Activated B cell treated with CpG ODN at 0.5 μM for 24 hours (primary cell): ENCODE measurements around the gene SCP2. TPM values are rescaled to one million over a fixed set of nuclear protein-coding genes. Genes with fewer than 3 reads are reported as not detected.

Experiments used
- ATAC-seq: fragments of 200-7000 bp; cut with Tn5 transposase; one replicate; pipeline ENCODE4 v1.10.0; 2021; ENCODE audit warnings: low read depth, mild to moderate bottlenecking, moderate library complexity
- CTCF ChIA-PET: fragments of 350-600 bp; sonication (Branson Sonifier 250); formaldehyde crosslinking; loops from one replicate; lab custom pipeline; 2021; ENCODE audit warnings: antibody characterized with exemption; lab: Charles Lee
- POLR2A ChIA-PET: fragments of 350-600 bp; sonication (Branson Sonifier 250); formaldehyde crosslinking; loops from one replicate; lab custom pipeline; 2021; ENCODE audit warnings: antibody characterized with exemption; lab: Charles Lee
- DNase-seq: peaks from one replicate; pipeline ENCODE4 v3.0.0; 2022
- H3K27ac Mint-ChIP-seq: one replicate; pipeline ENCODE4 v1.8.0; 2020; ENCODE audit warnings: mixed read lengths
- H3K27me3 Mint-ChIP-seq: one replicate; pipeline ENCODE4 v1.8.0; 2021; ENCODE audit warnings: mixed read lengths
- H3K36me3 Mint-ChIP-seq: one replicate; pipeline ENCODE4 v1.8.0; 2021; ENCODE audit warnings: low read depth, mixed read lengths
- H3K4me1 Mint-ChIP-seq: one replicate; pipeline ENCODE4 v1.8.0; 2021; ENCODE audit warnings: mixed read lengths
- H3K4me3 Mint-ChIP-seq: one replicate; pipeline ENCODE4 v1.8.0; 2020; ENCODE audit warnings: mild to moderate bottlenecking, mixed read lengths
- H3K9me3 Mint-ChIP-seq: one replicate; pipeline ENCODE4 v1.8.0; 2020; ENCODE audit warnings: mixed read lengths
- CTCF ChIP-seq: fragments of 200-600 bp; IDR thresholded peaks from one replicate; pipeline ENCODE4 v1.8.0; 2022; ENCODE audit warnings: antibody characterized with exemption, mild to moderate bottlenecking
- intact Hi-C: fragments of 100-400 bp; cut with micrococcal nuclease; formaldehyde crosslinking; loops from one replicate; pipeline ENCODE4 v1.15.1; 2024
- total RNA-seq: library from RNA; stranded (reverse); gene quantifications from 2 replicates; pipeline ENCODE4 v1.2.3, GENCODE V29; 2022

The SCP2 gene
- total RNA-seq, 1 donor from 2014 or later: 72.2 TPM

- no peaks in the 10 kb centered on the region for H3K27me3 Mint-ChIP-seq
- no peak for ATAC-seq
- no peaks in the 10 kb centered on the region for H3K36me3 Mint-ChIP-seq
- H3K4me1 Mint-ChIP-seq: no peaks in the 10 kb centered on the region
- no peak for DNase-seq
- ChIA-PET POLR2A (no interaction called here), CTCF (no interaction called here)
- no peaks in the 10 kb centered on the region for H3K9me3 Mint-ChIP-seq
- TF ChIP-seq CTCF: no peak
- intact Hi-C loops: no loop called here
- no peak overlapping the region for H3K4me3 Mint-ChIP-seq
- no peak overlapping the region for H3K27ac Mint-ChIP-seq
Observed at GRCh38 chr1:53089478-53090226, 162.6 kb downstream of the SCP2 start.

GRCh38 chr1:53090227-53091147, 163.4 kb downstream of the SCP2 start:
- Mint-ChIP-seq H3K9me3 (no peaks in the 10 kb centered on the region), H3K27ac (no peak overlapping the region), H3K4me1 (no peaks in the 10 kb centered on the region), H3K36me3 (no peaks in the 10 kb centered on the region), H3K4me3 (no peak overlapping the region), H3K27me3 (no peaks in the 10 kb centered on the region)
- DNase-seq: no peak
- intact Hi-C loops: no loop called here
- TF ChIP-seq CTCF: no peak
- no peak for ATAC-seq
- ChIA-PET CTCF (no interaction called here), POLR2A (no interaction called here)

- POLR2A ChIA-PET: no interaction called here
- no peak for DNase-seq
- no peaks in the 10 kb centered on the region for H3K27me3 Mint-ChIP-seq
- CTCF ChIA-PET: no interaction called here
- intact Hi-C loops: no loop called here
- no peaks in the 10 kb centered on the region for H3K36me3 Mint-ChIP-seq
- no peaks in the 10 kb centered on the region for H3K9me3 Mint-ChIP-seq
- no peaks in the 10 kb centered on the region for H3K4me1 Mint-ChIP-seq
- no peak for ATAC-seq
- H3K27ac Mint-ChIP-seq: no peak overlapping the region
- H3K4me3 Mint-ChIP-seq: no peak overlapping the region
- TF ChIP-seq CTCF: no peak
Observed at GRCh38 chr1:53091841-53092645, 165.0 kb downstream of the SCP2 start.

GRCh38 chr1:53092659-53093450, 165.8 kb downstream of the SCP2 start:
- no peak overlapping the region for H3K4me3 Mint-ChIP-seq
- H3K36me3 Mint-ChIP-seq: no peaks in the 10 kb centered on the region
- no peaks in the 10 kb centered on the region for H3K27me3 Mint-ChIP-seq
- CTCF ChIA-PET: no interaction called here
- no peak for DNase-seq
- no peak overlapping the region for H3K27ac Mint-ChIP-seq
- ATAC-seq: no peak
- no peaks in the 10 kb centered on the region for H3K9me3 Mint-ChIP-seq
- no peak for TF ChIP-seq CTCF
- no peaks in the 10 kb centered on the region for H3K4me1 Mint-ChIP-seq
- intact Hi-C loops: no loop called here
- POLR2A ChIA-PET: no interaction called here
